ENCODE data around the gene BDH1. TPM values are rescaled to one million over a fixed set of nuclear protein-coding genes. Genes with fewer than 3 reads are reported as not detected.

Gene BDH1
- total RNA-seq, 1 experiment from 2014 or later: 57.6 TPM

GRCh38 chr3:197513953-197514785 is 41.6 kb downstream of the BDH1 start:
- no peaks in the 10 kb centered on the region for H3K27me3 ChIP-seq (replicated peaks; ENCODE audit: insufficient read depth, low read depth, low read length, poor library complexity)
- H3K27ac ChIP-seq (ENCODE audit: low read depth, low read length, poor library complexity, severe bottlenecking): peak overlapping the region; percentile 60
- H3K4me3 ChIP-seq (ENCODE audit: low read depth, low read length, poor library complexity, severe bottlenecking): no peak overlapping the region
- ChIA-PET POLR2A (ENCODE audit: low non-redundant PET) (no interaction called here), CTCF (interaction anchor here (0.7 kb wide), 1 partner anchor 85 kb away, joined by 3 read pairs; no protein-coding TSS in a partner anchor)
- H3K9me3 ChIP-seq (ENCODE audit: low read depth, low read length, poor library complexity, severe bottlenecking): no peaks in the 10 kb centered on the region
- H3K36me3 ChIP-seq (ENCODE audit: insufficient read depth, low read length, poor library complexity, severe bottlenecking): peaks cover 14% of the 10 kb centered on the region
- intact Hi-C loops (cut with micrococcal nuclease; ENCODE audit: unreplicated experiment): loop anchor here (10.0 kb wide), 1 partner anchor 509 kb away; no protein-coding TSS in a partner anchor
- DNase-seq (ENCODE audit: low spot score): no peak
- BruUV-seq (replicated peaks): no TSS peak
- peaks cover 30% of the 10 kb centered on the region for H3K4me1 ChIP-seq (ENCODE audit: insufficient read depth, low read length, poor library complexity, severe bottlenecking)
- TF ChIP-seq EZH2 (IDR thresholded peaks at IDR 0.05; ENCODE audit: borderline replicate concordance, low read depth, low read length, poor library complexity, severe bottlenecking): no peak

- no peak overlapping the region for H3K4me3 ChIP-seq (ENCODE audit: low read depth, low read length, poor library complexity, severe bottlenecking)
- TF ChIP-seq CTCF (conservative IDR thresholded peaks at IDR 0.05; ENCODE audit: low read depth, low read length) (no peak), EZH2 (IDR thresholded peaks at IDR 0.05; ENCODE audit: borderline replicate concordance, low read depth, low read length, poor library complexity, severe bottlenecking) (no peak)
- H3K4me1 ChIP-seq (ENCODE audit: insufficient read depth, low read length, poor library complexity, severe bottlenecking): peaks cover 30% of the 10 kb centered on the region
- DNase-seq (ENCODE audit: low spot score): no peak
- BruUV-seq (replicated peaks): no TSS peak
- H3K27ac ChIP-seq (ENCODE audit: low read depth, low read length, poor library complexity, severe bottlenecking): no peak overlapping the region
- H3K36me3 ChIP-seq (ENCODE audit: insufficient read depth, low read length, poor library complexity, severe bottlenecking): peaks cover 14% of the 10 kb centered on the region
- no peaks in the 10 kb centered on the region for H3K9me3 ChIP-seq (ENCODE audit: low read depth, low read length, poor library complexity, severe bottlenecking)
- intact Hi-C loops (cut with micrococcal nuclease; ENCODE audit: unreplicated experiment): loop anchor here (10.0 kb wide), 1 partner anchor 508 kb away; no protein-coding TSS in a partner anchor
- ChIA-PET CTCF (interaction anchor here (1.2 kb wide), 1 partner anchor 41 kb away, joined by 3 read pairs; no protein-coding TSS in a partner anchor), POLR2A (ENCODE audit: low non-redundant PET) (no interaction called here)
- no peaks in the 10 kb centered on the region for H3K27me3 ChIP-seq (replicated peaks; ENCODE audit: insufficient read depth, low read depth, low read length, poor library complexity)
These were observed 42.8 kb downstream of the BDH1 start for GRCh38 chr3:197512691-197513571.

- Histone ChIP-seq H3K27me3 (replicated peaks; ENCODE audit: insufficient read depth, low read depth, low read length, poor library complexity) (no peaks in the 10 kb centered on the region), H3K27ac (ENCODE audit: low read depth, low read length, poor library complexity, severe bottlenecking) (no peak overlapping the region), H3K36me3 (ENCODE audit: insufficient read depth, low read length, poor library complexity, severe bottlenecking) (peaks cover 14% of the 10 kb centered on the region), H3K4me3 (ENCODE audit: low read depth, low read length, poor library complexity, severe bottlenecking) (no peak overlapping the region), H3K4me1 (ENCODE audit: insufficient read depth, low read length, poor library complexity, severe bottlenecking) (peaks cover 30% of the 10 kb centered on the region), H3K9me3 (ENCODE audit: low read depth, low read length, poor library complexity, severe bottlenecking) (no peaks in the 10 kb centered on the region)
- intact Hi-C loops (cut with micrococcal nuclease; ENCODE audit: unreplicated experiment): loop anchor here (2.0 to 10.0 kb wide), 2 partner anchors 255 to 507 kb away; no protein-coding TSS in a partner anchor
- ChIA-PET POLR2A (ENCODE audit: low non-redundant PET) (no interaction called here), CTCF (interaction anchor here (1.2 kb wide), 1 partner anchor 42 kb away, joined by 3 read pairs; no protein-coding TSS in a partner anchor)
- TF ChIP-seq EZH2 (IDR thresholded peaks at IDR 0.05; ENCODE audit: borderline replicate concordance, low read depth, low read length, poor library complexity, severe bottlenecking) (no peak), CTCF (conservative IDR thresholded peaks at IDR 0.05; ENCODE audit: low read depth, low read length) (no peak)
- DNase-seq (ENCODE audit: low spot score): no peak
- no TSS peak for BruUV-seq (replicated peaks)
These were observed 43.7 kb downstream of the BDH1 start for GRCh38 chr3:197511853-197512635.

Measured in A673 (cell line).